ENCODE data around the gene RNF187. TPM values are rescaled to one million over a fixed set of nuclear protein-coding genes. Genes with fewer than 3 reads are reported as not detected.
A peak's percentile ranks its signal among the peaks of the same experiment; 100 is the strongest.

RNF187 gene
- total and polyA plus RNA-seq, 2 of the 4 experiments (the other 2 are of a cell fraction) = 14.0 to 55.4 TPM

GRCh38 chr1:228490120-228491078, 3.2 kb downstream of the RNF187 start:
- H3K27ac ChIP-seq (ENCODE audit: insufficient read depth, low read length) = peak overlapping the region; percentile 76; the same call in 1 of the 2 replicates
- no peak for ATAC-seq (ENCODE audit: low read depth)
- BruUV-seq (replicated peaks) = no TSS peak

More at GRCh38 chr1:228490120-228491078, 3.2 kb downstream of the RNF187 start:
- Histone ChIP-seq H3K79me1 (ENCODE audit: low read depth in 1 of 2, low read length in 2 of 2) (peaks cover 28 to 57% of the 10 kb centered on the region in 2 experiments), H2BK120ac (ENCODE audit: low read depth, low read length) (peak overlapping the region; percentile 82), H2BK15ac (ENCODE audit: low read depth, low read length) (peak overlapping the region; percentile 62; the same call in 1 of the 3 replicates), H4K20me1 (ENCODE audit: insufficient read depth, low read length) (peaks cover 11% of the 10 kb centered on the region), H3K9me3 (ENCODE audit: control insufficient read depth, insufficient read depth, low read length) (no peaks in the 10 kb centered on the region), H3K14ac (replicated peaks; ENCODE audit: low read depth, low read length) (peak overlapping the region; percentile 74), H2AK9ac (replicated peaks; ENCODE audit: low read depth, low read length, poor library complexity) (peak overlapping the region; percentile 47), H4K91ac (ENCODE audit: insufficient read depth, low read depth, low read length) (peak overlapping the region; percentile 87), H3K4me1 (ENCODE audit: control insufficient read depth, insufficient read depth, low read length) (peaks cover 18% of the 10 kb centered on the region), H3K36me3 (ENCODE audit: control insufficient read depth, insufficient read depth, low read length) (peaks cover 52% of the 10 kb centered on the region), H3K9ac (ENCODE audit: low read depth, low read length) (peak overlapping the region; percentile 35; the same call in 1 of the 2 replicates), H2BK5ac (ENCODE audit: low read depth, low read length, poor library complexity, severe bottlenecking) (peak overlapping the region; percentile 9), H3K56ac (ENCODE audit: extremely low read depth, insufficient read depth, low read length) (no peak overlapping the region), H4K5ac (ENCODE audit: low read depth, low read length) (peak overlapping the region; percentile 78), H3K9me1 (ENCODE audit: insufficient read depth, low read length) (peaks cover 24% of the 10 kb centered on the region), H2AK5ac (ENCODE audit: low read depth, low read length) (peak overlapping the region; percentile 85), H4K8ac (ENCODE audit: low read depth in 2 of 2, low read length in 2 of 2) (peak overlapping the region; percentile 82 to 85; a peak in 3 of 4 replicates), H3K4ac (ENCODE audit: low read depth, low read length) (peak overlapping the region; percentile 85), H2BK20ac (ENCODE audit: low read depth, low read length) (peak overlapping the region; percentile 64), H3K27me3 (ENCODE audit: control insufficient read depth, insufficient read depth, low read length) (no peaks in the 10 kb centered on the region), H3K23ac (ENCODE audit: low read depth, low read length) (peak overlapping the region; percentile 53), H2AFZ (replicated peaks; ENCODE audit: low read length, poor library complexity) (no peak overlapping the region), H3K4me2 (ENCODE audit: low read depth, low read length) (peak overlapping the region; percentile 25; the same call in 1 of the 2 replicates), H3K18ac (ENCODE audit: low read depth, low read length) (peak overlapping the region; percentile 26; the same call in 1 of the 2 replicates), H3K4me3 (ENCODE audit: insufficient read depth, low read depth, low read length) (no peak overlapping the region)
- in situ Hi-C loops (cut with MboI; ENCODE audit: low sequenced_read_pairs) (no loop called here), intact Hi-C loops (cut with micrococcal nuclease) (no loop called here), dilution Hi-C loops (cut with HindIII; ENCODE audit: low sequenced_read_pairs, unreplicated experiment) (no loop called here)
- 90% methylated on average over 3 of the region's 6 CpGs; no CpG with 5 or more reads in 1 of the 2 experiments for WGBS, 2 experiments (ENCODE audit: extremely low coverage in 2 of 2, insufficient read length in 1 of 2)
- POLR2A ChIA-PET (ENCODE audit: unreplicated experiment) = no interaction called here
- peak; percentile 53 for DNase-seq
- TF ChIP-seq CEBPB (IDR thresholded peaks at IDR 0.05; ENCODE audit: low read depth, low read length) (peak; percentile 84), RFX5 (IDR thresholded peaks at IDR 0.05; ENCODE audit: low read depth, low read length) (no peak)
- CTCF ChIA-PET = interaction anchor here (1.2 kb wide), 1 partner anchor 11 kb away, joined by 3 read pairs; no protein-coding TSS in a partner anchor
